Vagina (tissue), 2 donors: ENCODE results near the gene FGGY. TPM values are rescaled to one million over a fixed set of nuclear protein-coding genes. Genes with fewer than 3 reads are reported as not detected.

ENCODE experiments used
- DNase-seq, 2 donors: peaks; one replicate each; pipeline ENCODE4 v3.0.0-alpha.2; 2017; ENCODE audit errors: extremely low spot score in 2 of 2
- H3K27ac ChIP-seq: fragments of 200-600 bp; sonication (generic); one replicate; pipeline ENCODE4 v1.5.1; 2019
- H3K27me3 ChIP-seq: fragments of 200-600 bp; sonication (generic); one replicate; pipeline ENCODE4 v1.5.1; 2019
- H3K36me3 ChIP-seq, 2 donors: fragments of 200-600 bp; sonication (generic); one replicate each; pipeline ENCODE4 v1.5.1; 2017 to 2019
- H3K4me1 ChIP-seq: fragments of 200-600 bp; sonication (generic); one replicate; pipeline ENCODE4 v1.5.1; 2019
- H3K4me3 ChIP-seq, 2 donors: fragments of 200-600 bp; sonication (generic); 1 replicate in 1 of 2; 2 replicates in 1 of 2; pipeline ENCODE4 v1.5.1; 2016 to 2019
- H3K9me3 ChIP-seq: fragments of 200-600 bp; sonication (generic); one replicate; pipeline ENCODE4 v1.5.1; 2019
- CTCF ChIP-seq, 3 experiments: fragments of 450-650 bp in 2 of 3; fragments of 200-600 bp in 1 of 3; sonication (generic) in 1 of 3; IDR thresholded peaks; one replicate each; pipeline ENCODE4 v1.5.1; 2017 to 2019; ENCODE audit warnings: antibody characterized with exemption in 3 of 3, mild to moderate bottlenecking in 2 of 3, moderate library complexity in 2 of 3
- POLR2A ChIP-seq, 2 donors: fragments of 450-650 bp; IDR thresholded peaks; one replicate each; pipeline ENCODE4 v1.6.1; 2017; ENCODE audit warnings: antibody characterized with exemption in 2 of 2, mild to moderate bottlenecking in 2 of 2, moderate library complexity in 2 of 2
- POLR2AphosphoS5 ChIP-seq, 2 donors: sonication (generic); formaldehyde crosslinking; IDR thresholded peaks; one replicate each; pipeline ENCODE4 v1.9.0; 2017; ENCODE audit warnings: antibody characterized with exemption in 2 of 2, mild to moderate bottlenecking in 2 of 2, low read depth in 1 of 2; ENCODE audit not compliant: insufficient read depth in 1 of 2
- intact Hi-C: fragments of 100-400 bp; cut with DNase I; formaldehyde crosslinking; loops from one replicate; pipeline ENCODE4 v1.15.1; 2023
- total RNA-seq: library from RNA; depleted of rRNA; stranded (reverse); fragments of >200 nt; gene quantifications from one replicate; pipeline ENCODE4 v1.2.3, GENCODE V29; 2016

Gene FGGY
- total RNA-seq, 1 donor from 2014 or later: 11.8 TPM

DNA sequence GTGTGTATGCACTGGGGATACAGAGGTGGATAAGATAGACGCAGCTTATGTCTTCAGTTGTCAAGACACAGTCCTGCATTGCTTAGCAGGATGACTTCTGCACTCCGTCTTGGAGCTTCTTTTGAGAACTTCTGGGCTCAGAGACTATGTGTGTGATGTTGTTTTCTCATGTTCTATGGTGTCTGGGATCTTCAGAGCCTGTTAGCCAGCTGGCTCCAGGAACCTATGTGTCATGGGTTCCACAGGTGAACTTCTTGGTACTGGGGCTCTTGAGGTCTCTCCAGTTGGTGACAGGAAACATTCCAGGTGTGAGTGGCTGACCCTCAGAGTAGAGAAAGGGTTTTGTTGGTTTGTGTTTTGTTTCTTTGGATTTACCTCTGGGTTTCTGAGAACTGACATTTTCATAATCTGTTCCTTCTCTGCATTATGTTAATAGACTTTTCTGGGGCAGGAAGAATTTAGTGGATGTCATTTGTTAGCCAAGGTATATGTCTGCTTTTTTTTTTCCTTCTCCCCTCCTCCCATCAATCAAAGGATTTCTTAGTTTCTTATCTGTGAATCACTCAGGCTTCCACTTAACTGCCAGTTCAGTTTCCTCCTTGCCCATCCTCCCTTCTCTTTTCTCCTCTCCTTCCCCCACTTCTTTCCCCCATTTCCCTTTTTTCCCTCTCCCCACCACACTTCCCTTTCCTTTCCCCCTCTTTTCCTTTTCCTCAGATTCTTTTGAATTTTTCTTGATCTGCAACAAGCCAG, 18.1 kb downstream of the FGGY start:
- TF ChIP-seq CTCF (IDR thresholded peaks at IDR 0.05) (no peak), POLR2AphosphoS5 (IDR thresholded peaks at IDR 0.05; ENCODE audit: insufficient read depth in 1 of 2, low read depth in 1 of 2) (no peak), POLR2A (IDR thresholded peaks at IDR 0.05) (no peak)
- no peak for DNase-seq
- H3K4me3 ChIP-seq: no peak overlapping the region
- H3K4me1 ChIP-seq: peaks cover 39% of the 10 kb centered on the region
- no peaks in the 10 kb centered on the region for H3K27me3 ChIP-seq
- no peaks in the 10 kb centered on the region for H3K36me3 ChIP-seq
- H3K27ac ChIP-seq: no peak overlapping the region
- H3K9me3 ChIP-seq: no peaks in the 10 kb centered on the region
- intact Hi-C loops: no loop called here

GRCh38 chr1:59315529-59316463, 18.9 kb downstream of the FGGY start:
- H3K36me3 ChIP-seq: no peaks in the 10 kb centered on the region
- peaks cover 39% of the 10 kb centered on the region for H3K4me1 ChIP-seq
- TF ChIP-seq POLR2AphosphoS5 (IDR thresholded peaks at IDR 0.05; ENCODE audit: insufficient read depth in 1 of 2, low read depth in 1 of 2): no peak
- no peak for TF ChIP-seq POLR2A (IDR thresholded peaks at IDR 0.05)
- no peak for TF ChIP-seq CTCF (IDR thresholded peaks at IDR 0.05)
- H3K4me3 ChIP-seq: no peak overlapping the region
- H3K27me3 ChIP-seq: no peaks in the 10 kb centered on the region
- no peaks in the 10 kb centered on the region for H3K9me3 ChIP-seq
- H3K27ac ChIP-seq: peak overlapping the region; percentile 61
- intact Hi-C loops: no loop called here
- no peak for DNase-seq

- H3K27ac ChIP-seq: peak overlapping the region; percentile 61
- TF ChIP-seq CTCF (IDR thresholded peaks at IDR 0.05) (no peak), POLR2AphosphoS5 (IDR thresholded peaks at IDR 0.05; ENCODE audit: insufficient read depth in 1 of 2, low read depth in 1 of 2) (no peak), POLR2A (IDR thresholded peaks at IDR 0.05) (no peak)
- DNase-seq: no peak
- H3K4me3 ChIP-seq: no peak overlapping the region
- H3K9me3 ChIP-seq: no peaks in the 10 kb centered on the region
- no peaks in the 10 kb centered on the region for H3K36me3 ChIP-seq
- H3K4me1 ChIP-seq: peaks cover 39% of the 10 kb centered on the region
- H3K27me3 ChIP-seq: no peaks in the 10 kb centered on the region
- intact Hi-C loops: no loop called here
These were observed 19.7 kb downstream of the FGGY start for GRCh38 chr1:59316497-59317128.

GRCh38 chr1:59317343-59317742, 20.4 kb downstream of the FGGY start:
- no peaks in the 10 kb centered on the region for H3K36me3 ChIP-seq
- H3K4me3 ChIP-seq: no peak overlapping the region
- H3K27ac ChIP-seq: peak overlapping the region; percentile 61
- H3K4me1 ChIP-seq: peaks cover 39% of the 10 kb centered on the region
- intact Hi-C loops: no loop called here
- H3K9me3 ChIP-seq: no peaks in the 10 kb centered on the region
- DNase-seq: no peak
- TF ChIP-seq POLR2A (IDR thresholded peaks at IDR 0.05) (no peak), CTCF (IDR thresholded peaks at IDR 0.05) (no peak), POLR2AphosphoS5 (IDR thresholded peaks at IDR 0.05; ENCODE audit: insufficient read depth in 1 of 2, low read depth in 1 of 2) (no peak)
- H3K27me3 ChIP-seq: no peaks in the 10 kb centered on the region
